Measurements from ENCODE around the gene ANKRD9.
"Not testable (repeated sequence)": the region's sequence is repeated elsewhere in the genome, so short reads cannot be mapped to it uniquely, and the experiment has no call there.

The ANKRD9 gene

DNA sequence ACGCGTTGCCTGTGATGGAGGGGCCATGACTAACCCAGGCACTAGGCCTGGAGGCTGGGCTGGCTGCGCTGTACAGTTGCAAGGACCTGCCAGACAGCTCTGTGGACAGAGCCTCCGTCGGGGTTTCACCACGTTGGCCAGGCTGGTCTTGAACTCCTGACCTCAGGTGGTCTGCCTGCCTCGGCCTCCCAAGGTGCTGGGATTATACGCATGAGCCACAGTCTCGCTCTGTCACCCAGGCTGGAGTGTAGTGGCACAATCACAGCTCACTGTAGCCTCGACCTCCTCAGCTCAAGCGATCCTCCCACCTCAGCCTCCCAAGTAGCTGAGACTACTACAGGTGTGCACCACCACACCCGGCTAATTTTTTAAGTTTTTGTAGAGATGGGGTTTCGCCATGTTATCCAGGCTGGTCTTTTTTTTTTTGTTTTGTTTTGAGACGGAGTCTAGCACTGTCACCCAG lies 31.5 kb upstream of the ANKRD9 start:
- not testable (repeated sequence) for H3K4me1 Mint-ChIP-seq (ENCODE audit: low read depth); H3K9me3 Mint-ChIP-seq; H3K4me3 Mint-ChIP-seq; H3K27ac Mint-ChIP-seq; H3K36me3 Mint-ChIP-seq (ENCODE audit: low read depth)
- peaks cover 21% of the 10 kb centered on the region for H3K27me3 Mint-ChIP-seq

GRCh38 chr14:102540315-102541028 lies 30.9 kb upstream of the ANKRD9 start:
- Mint-ChIP-seq H3K4me3 (no peak overlapping the region), H3K4me1 (ENCODE audit: low read depth) (no peaks in the 10 kb centered on the region), H3K27me3 (peaks cover 15% of the 10 kb centered on the region), H3K36me3 (ENCODE audit: low read depth) (no peaks in the 10 kb centered on the region), H3K27ac (no peak overlapping the region), H3K9me3 (no peaks in the 10 kb centered on the region)

- Mint-ChIP-seq H3K4me3 (no peak overlapping the region), H3K27me3 (peaks cover 10% of the 10 kb centered on the region), H3K9me3 (no peaks in the 10 kb centered on the region), H3K27ac (no peak overlapping the region), H3K4me1 (ENCODE audit: low read depth) (no peaks in the 10 kb centered on the region), H3K36me3 (ENCODE audit: low read depth) (no peaks in the 10 kb centered on the region)
These were observed 30.2 kb upstream of the ANKRD9 start for GRCh38 chr14:102539544-102540314.

DNA sequence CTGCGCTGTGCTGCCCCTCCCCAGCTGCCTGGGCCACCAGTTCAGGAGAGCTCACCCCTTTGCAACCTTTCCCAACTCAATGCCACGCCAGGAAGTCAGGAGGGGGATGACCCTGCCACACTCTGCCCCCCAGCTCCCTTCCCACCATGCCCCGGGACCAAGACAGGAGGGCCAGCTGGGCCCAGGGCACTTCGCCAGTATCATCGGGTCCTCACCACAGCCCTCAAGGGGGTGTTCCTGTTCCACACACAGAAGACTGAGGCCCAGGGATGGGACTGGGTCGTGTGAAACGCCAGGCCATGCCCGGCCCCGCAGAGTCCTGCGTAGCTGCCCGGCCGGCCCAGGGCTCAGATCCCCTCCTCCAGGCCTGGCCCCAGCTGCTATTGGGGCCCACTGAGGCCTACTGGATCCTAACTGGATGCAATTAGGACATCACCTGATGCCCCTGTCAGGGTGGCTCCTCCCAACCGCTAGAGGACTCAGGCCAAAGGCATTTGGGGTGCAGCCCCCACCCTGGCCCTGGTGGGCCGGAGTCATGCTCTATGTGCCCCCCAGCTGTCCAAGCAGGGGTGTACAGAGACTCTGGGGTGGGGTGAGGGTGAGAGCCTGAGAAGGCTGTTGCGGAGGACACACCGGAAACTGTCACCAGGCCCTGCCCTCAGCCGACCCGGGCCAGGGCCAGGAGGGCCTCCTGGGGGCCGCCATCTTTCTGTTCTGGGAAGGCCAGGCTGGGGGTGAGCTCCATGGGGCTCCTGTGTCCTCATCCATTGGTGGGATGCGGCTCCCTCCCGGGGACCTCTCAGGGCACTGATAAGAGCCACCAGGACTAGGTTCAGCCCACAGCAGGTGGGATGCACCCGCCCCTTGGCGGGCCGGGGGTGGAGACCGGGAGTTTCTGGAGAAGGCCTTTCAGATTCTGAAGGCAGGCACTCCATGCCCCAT lies 29.3 kb upstream of the ANKRD9 start:
- Mint-ChIP-seq H3K27ac (no peak overlapping the region), H3K4me1 (ENCODE audit: low read depth) (no peaks in the 10 kb centered on the region), H3K9me3 (no peaks in the 10 kb centered on the region), H3K27me3 (peaks cover 6% of the 10 kb centered on the region), H3K4me3 (no peak overlapping the region), H3K36me3 (ENCODE audit: low read depth) (no peaks in the 10 kb centered on the region)

DNA sequence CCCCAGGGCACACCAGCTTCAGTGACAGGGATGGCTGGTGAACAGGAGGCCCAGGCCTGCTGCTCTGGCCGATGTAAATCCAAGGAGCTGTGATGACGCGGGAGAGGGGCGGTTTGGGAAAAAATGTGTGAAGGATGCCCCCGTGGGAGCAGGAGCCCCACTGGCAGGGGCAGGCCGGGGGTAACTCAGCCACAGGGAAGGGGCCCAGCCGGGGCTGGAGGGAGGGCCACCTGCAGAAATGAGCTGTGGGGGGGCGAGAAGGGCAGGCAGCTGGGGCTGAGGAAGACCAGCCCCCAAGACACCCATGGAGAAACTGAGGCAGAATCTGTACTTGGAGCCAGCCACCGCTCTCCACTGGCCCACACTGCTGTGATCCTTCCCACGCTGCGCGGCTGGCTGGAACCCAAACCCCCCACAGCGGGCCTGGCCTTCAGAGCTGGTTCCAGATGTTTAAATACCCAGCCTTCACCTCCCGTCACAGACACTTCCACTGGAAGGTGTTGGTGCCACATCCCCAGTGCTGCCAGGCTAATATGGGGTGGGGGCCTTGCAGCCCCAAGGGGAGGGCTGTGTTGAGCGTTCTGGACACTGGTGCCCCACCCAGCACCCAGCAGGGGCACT lies 28.5 kb upstream of the ANKRD9 start:
- H3K4me1 Mint-ChIP-seq (ENCODE audit: low read depth) = no peaks in the 10 kb centered on the region
- H3K36me3 Mint-ChIP-seq (ENCODE audit: low read depth) = no peaks in the 10 kb centered on the region
- H3K9me3 Mint-ChIP-seq = no peaks in the 10 kb centered on the region
- H3K27me3 Mint-ChIP-seq = peaks cover 3% of the 10 kb centered on the region
- no peak overlapping the region for H3K27ac Mint-ChIP-seq
- H3K4me3 Mint-ChIP-seq = no peak overlapping the region

DNA sequence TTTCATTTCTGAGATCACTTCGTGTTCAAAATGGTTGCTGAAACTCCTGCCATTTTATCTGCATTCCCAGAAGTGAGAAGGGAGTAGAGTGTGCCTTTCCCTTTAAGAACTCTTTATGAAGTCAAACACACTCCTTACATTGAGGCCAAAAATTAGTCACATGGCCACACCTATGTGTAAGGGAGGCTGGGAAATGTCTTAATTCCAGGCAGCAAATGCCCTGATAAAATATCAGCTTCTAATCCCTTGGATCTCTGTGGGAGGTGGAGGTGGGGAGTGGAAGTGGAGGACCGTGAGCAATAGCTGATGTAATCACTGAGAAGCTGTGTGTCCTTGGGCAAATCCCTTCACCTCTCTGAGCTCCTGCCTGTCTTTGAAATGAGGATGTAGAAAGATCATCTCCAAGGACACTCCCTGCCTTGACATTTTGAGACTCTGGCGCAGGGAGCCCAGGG lies 22.7 kb upstream of the ANKRD9 start:
- Mint-ChIP-seq H3K36me3 (ENCODE audit: low read depth) (no peaks in the 10 kb centered on the region), H3K9me3 (no peaks in the 10 kb centered on the region), H3K27me3 (no peaks in the 10 kb centered on the region), H3K27ac (no peak overlapping the region), H3K4me3 (no peak overlapping the region), H3K4me1 (ENCODE audit: low read depth) (no peaks in the 10 kb centered on the region)

- no peaks in the 10 kb centered on the region for H3K9me3 Mint-ChIP-seq
- H3K27ac Mint-ChIP-seq = no peak overlapping the region
- peaks cover under 1% of the 10 kb centered on the region for H3K4me1 Mint-ChIP-seq (ENCODE audit: low read depth)
- H3K27me3 Mint-ChIP-seq = no peaks in the 10 kb centered on the region
- H3K4me3 Mint-ChIP-seq = no peak overlapping the region
- H3K36me3 Mint-ChIP-seq (ENCODE audit: low read depth) = no peaks in the 10 kb centered on the region
These were observed 21.4 kb upstream of the ANKRD9 start for GRCh38 chr14:102530828-102531478.

- Mint-ChIP-seq H3K4me3 (no peak overlapping the region), H3K27ac (no peak overlapping the region), H3K27me3 (no peaks in the 10 kb centered on the region), H3K9me3 (no peaks in the 10 kb centered on the region), H3K4me1 (ENCODE audit: low read depth) (peaks cover 20% of the 10 kb centered on the region), H3K36me3 (ENCODE audit: low read depth) (no peaks in the 10 kb centered on the region)
These were observed 19.0 kb upstream of the ANKRD9 start for GRCh38 chr14:102528431-102529170.

- H3K9me3 Mint-ChIP-seq = no peaks in the 10 kb centered on the region
- peaks cover 30% of the 10 kb centered on the region for H3K4me1 Mint-ChIP-seq (ENCODE audit: low read depth)
- H3K27ac Mint-ChIP-seq = peak overlapping the region; percentile 77
- no peaks in the 10 kb centered on the region for H3K27me3 Mint-ChIP-seq
- no peaks in the 10 kb centered on the region for H3K36me3 Mint-ChIP-seq (ENCODE audit: low read depth)
- peak overlapping the region; percentile 82 for H3K4me3 Mint-ChIP-seq
These were observed 16.4 kb upstream of the ANKRD9 start for GRCh38 chr14:102525929-102526497.

- Mint-ChIP-seq H3K27ac (peak overlapping the region; percentile 77), H3K27me3 (no peaks in the 10 kb centered on the region), H3K4me1 (ENCODE audit: low read depth) (peaks cover 30% of the 10 kb centered on the region), H3K36me3 (ENCODE audit: low read depth) (no peaks in the 10 kb centered on the region), H3K4me3 (peak overlapping the region; percentile 82), H3K9me3 (no peaks in the 10 kb centered on the region)
These were observed 15.8 kb upstream of the ANKRD9 start for GRCh38 chr14:102525219-102525928.

DNA sequence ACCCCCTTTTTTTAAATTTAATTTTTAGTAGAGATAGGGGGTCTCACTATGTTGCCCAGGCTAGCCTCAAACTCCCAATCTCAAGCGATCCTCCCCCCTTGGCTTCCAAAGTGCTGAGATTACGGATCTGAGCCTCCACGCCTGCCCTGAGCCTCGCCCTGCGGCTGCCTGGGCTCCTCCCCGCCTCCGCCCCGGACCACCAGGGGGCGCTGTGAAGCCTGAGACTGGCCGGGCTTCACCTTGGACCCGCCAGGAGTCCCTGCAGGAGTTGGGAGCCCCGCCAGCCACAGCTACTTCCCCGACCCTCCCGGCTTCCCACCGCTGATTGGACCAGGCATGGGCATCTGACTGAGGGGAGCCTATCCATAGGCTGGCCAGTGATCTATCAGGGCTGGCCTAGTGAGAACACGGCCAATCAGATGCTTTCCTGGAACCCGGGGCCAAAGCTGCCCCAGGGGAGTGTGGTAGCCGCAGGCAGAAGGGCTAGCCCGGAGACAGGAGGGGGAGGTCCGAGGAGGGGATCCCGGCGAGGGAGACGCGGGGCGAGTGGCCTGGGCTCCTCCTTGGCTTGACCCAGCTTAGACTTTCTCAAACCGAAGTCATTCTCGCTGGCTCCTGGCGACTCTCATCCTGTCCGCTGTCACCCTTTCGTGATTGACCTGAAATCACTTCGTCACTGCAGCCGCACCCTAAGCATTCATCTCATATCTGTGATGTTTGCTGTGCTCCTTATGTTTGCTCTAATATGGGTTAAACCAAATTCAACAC lies 15.1 kb upstream of the ANKRD9 start:
- no peaks in the 10 kb centered on the region for H3K9me3 Mint-ChIP-seq
- H3K27me3 Mint-ChIP-seq = no peaks in the 10 kb centered on the region
- H3K4me1 Mint-ChIP-seq (ENCODE audit: low read depth) = peaks cover 30% of the 10 kb centered on the region
- H3K27ac Mint-ChIP-seq = peak overlapping the region; percentile 61
- H3K4me3 Mint-ChIP-seq = peak overlapping the region; percentile 82
- H3K36me3 Mint-ChIP-seq (ENCODE audit: low read depth) = no peaks in the 10 kb centered on the region

Data from stimulated activated naive CD8-positive, alpha-beta T cell treated with anti-CD3 and anti-CD28 coated beads, Interleukin-15, Interleukin-2, amounts not matched to agents 100 ng/mL and 50 ng/mL, for 24 hours (primary cell).